HL-60/S4 treated with phorbol 12-myristate 13-acetate at 8.2 ng/mL for 4 days and 3 days (cell line): ENCODE results near the gene KLHL10.

Source experiments
- in situ Hi-C: fragments of 300-500 bp; cut with MboI; formaldehyde crosslinking; loops from 2 replicates; pipeline ENCODE4 v1.15.0; 2022; ENCODE audit warnings: low sequenced_read_pairs

Gene KLHL10

GRCh38 chr17:41837761-41838538 lies at the start of gene KLHL10:
TSS of gene KLHL10 (plus strand) at chr17:41837825. CDS start at chr17:41837933, 108 bp downstream.
- in situ Hi-C loops = no loop called here

DNA sequence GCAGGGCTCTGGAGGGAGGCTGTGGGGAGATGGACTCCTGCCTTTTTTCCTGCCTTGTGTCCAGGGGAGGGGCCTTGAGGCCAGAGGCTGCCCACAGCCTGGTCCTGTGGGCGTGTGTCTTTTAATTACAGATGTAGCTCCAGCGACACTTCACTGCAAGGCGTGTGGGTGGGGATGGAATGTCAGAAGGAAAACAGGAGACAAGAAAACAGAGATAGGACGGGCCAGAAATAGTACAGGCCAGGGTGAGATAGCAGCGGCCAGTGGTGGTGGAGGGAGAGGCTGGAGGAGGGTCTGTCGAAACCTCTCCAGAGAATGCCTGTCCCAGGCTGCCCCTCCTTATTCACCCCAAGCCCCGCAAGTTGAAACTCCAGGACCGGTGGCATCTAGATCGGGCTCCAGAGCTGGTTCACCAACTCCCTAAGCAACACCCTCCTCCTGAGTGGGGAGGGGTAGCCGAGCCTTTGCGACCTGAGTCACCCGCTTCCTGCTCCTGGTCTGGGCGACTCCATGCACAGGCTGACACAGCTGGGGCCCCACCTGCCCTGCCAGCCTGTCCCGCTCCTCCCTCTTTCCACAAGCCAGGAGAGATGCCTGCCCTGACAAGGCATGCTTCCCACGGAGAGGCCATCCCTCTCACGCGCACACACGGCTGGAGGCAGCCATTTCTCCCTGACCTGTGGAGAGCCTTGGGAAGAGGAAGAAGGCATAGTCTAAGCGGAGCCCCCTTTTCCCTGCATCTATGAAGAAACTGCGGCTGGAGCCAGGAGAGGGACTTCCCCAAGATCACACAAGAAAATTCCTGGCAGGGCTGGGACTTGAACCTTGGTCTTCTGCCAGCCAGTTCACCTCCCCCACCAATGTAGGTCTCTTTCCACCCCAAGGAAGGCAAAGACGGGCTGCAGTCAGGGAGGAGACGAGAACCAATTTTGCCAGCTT lies 44.5 kb upstream of the KLHL10 start:
- in situ Hi-C loops = no loop called here

- in situ Hi-C loops = no loop called here
Observed at GRCh38 chr17:41793784-41794539, 43.7 kb upstream of the KLHL10 start.

DNA sequence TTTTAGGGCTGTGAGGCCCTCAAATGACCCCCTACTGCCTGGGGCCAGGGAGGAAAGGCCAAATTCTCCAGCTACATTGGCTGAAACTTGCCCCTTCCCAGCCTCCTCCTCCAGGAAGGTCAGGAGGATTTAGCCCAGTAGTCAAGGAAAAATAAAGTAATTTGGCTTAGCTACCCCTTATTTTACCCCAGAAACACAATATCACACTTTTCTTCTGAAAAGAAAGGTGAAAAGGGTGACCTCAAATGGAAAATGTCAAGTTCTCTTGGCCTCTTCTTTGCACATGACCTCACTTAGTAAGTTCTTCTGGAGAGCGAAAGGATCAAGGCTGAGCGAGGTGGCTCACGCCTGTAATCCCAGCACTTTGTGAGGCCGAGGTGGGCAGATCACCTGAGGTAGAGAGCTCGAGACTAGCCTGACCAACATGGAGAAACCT lies 43.1 kb upstream of the KLHL10 start:
- in situ Hi-C loops = no loop called here

DNA sequence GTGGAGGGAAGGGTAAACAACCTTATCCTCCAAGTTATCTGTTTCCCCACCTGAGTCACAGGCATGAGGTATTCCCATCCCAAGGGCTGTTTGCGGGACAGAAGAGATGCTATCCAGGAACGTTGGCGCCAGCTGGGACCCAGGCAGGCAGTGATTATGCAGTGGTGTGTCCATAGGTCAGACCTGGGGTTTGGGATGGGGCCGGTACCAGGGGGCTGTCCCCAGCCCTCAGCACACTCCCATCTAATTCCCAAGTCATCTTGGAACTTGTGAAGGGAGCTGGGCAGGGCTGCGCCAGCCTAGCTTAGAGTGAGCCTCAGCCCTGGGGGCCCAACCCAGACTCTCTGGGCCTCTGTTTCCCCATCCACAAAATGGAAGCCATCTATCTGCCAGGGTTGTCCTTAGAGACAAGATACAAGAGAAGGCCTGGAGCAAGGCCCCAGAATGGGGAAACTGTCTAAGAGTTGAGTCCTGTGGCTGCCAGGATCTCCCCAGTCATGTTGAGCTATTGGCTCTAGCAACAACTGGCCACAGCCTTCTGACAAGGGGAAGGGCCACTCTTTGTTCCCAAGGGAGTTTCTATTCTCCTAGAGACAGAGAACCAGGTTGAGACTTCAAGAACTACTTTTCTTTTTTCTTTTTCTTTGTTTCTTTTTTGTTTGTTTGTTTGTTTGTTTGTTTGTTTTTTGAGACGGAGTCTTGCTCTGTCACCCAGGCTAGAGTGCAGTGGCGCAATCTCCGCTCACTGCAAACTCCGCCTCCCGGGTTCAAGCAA lies 41.3 kb upstream of the KLHL10 start:
- in situ Hi-C loops = no loop called here

GRCh38 chr17:41797377-41797776 lies 40.2 kb upstream of the KLHL10 start:
- in situ Hi-C loops = no loop called here

DNA sequence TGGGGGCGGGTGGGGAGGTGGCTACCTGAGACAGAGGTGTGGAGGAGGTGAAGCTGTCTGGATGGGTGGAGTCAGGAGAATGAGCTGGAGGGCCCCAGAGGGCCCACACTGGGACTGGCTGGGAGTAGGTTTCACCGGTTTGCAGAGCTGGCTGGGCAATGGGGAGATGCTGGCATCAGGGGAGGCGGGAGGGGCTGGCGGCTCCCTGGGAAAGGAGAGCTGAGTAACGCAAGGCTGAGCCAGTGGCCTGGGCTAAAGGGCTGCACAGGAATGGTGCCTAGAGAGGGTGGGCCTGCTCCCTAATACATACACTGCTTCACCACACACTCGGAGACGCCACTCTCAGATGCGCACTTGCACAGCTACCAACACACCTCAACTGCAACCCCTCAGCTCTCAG lies 38.3 kb upstream of the KLHL10 start:
- in situ Hi-C loops = no loop called here

DNA sequence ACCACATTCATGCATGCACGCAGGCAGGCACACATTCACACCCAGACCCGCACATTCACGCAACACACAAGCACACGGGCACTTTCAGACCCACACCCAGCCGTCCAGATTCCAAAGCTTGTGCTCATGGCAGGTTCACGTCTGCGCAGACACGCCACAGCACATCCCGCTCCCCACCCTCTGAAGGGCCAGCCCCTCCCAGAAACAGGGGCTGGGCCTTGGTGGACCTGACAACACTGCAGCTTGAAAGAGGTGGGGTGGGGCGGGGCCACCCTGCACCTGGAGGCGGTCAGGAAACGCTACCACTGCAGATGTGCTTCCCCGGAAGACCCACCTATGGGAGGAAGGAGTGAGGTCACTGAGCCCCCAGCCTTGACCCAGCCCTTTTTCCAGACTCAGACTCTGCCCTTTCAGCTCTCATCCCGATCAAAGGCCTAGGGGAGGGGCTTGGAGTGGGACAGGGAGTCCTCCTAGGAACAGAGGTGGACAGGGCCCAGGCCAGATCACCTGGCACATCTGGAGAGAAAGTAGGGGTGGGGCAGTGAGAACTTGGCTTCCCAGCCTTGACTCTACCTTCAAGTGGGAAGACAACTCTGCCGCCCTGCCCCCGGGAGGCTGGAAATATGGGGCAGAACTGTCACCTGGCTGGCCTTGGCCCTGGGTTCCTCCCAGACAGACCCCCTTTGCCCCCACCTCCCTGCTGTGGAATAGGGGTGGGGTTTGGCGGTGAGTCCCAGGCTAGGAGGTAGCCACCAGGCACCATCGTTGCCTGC lies 36.8 kb upstream of the KLHL10 start:
- in situ Hi-C loops = loop anchor here (5.0 kb wide), 1 partner anchor 63 kb away; no protein-coding TSS in a partner anchor

DNA sequence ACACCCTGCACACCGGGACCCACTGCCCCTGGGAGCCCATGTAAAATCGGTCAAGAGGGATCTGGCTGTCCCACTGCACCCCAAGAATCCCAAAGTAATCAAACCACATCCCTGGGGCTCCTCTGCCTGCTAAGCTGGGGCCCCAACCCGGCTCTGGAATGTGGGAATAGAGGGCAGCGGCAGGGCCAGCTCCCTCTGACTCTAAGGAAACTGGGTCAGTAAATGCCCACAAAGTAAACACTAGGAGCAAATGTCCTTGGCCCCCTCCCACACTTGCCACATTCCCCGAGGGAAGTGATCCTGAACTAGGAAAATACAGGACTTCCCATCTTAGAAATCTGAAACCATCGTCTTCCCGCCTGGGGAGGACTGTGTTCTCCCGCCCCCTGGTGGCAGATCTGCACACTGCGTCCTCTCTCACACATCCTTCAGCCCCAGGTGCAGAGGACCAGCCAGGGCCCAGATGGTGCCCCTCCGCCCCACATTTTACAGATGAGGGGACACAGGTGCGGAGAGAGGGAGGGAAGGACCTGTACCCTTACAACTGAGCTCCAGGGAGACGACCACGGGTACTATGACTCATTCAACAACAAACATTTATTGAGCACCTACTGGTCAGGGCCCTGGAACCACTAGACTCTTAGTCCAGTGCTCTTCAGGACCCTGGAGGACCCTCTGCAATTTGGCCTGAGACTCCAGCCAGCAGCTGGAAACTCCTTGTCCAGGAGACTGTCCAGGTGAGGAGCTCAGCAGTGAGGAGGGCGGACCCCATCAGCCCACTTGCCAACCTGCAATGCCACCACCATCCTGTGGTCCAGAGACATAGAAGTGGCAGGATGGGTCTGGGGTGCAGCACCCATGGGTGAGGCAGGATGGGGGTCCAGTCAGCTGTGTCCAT lies 36.0 kb upstream of the KLHL10 start:
- in situ Hi-C loops = loop anchor here (5.0 kb wide), 1 partner anchor 64 kb away; no protein-coding TSS in a partner anchor

DNA sequence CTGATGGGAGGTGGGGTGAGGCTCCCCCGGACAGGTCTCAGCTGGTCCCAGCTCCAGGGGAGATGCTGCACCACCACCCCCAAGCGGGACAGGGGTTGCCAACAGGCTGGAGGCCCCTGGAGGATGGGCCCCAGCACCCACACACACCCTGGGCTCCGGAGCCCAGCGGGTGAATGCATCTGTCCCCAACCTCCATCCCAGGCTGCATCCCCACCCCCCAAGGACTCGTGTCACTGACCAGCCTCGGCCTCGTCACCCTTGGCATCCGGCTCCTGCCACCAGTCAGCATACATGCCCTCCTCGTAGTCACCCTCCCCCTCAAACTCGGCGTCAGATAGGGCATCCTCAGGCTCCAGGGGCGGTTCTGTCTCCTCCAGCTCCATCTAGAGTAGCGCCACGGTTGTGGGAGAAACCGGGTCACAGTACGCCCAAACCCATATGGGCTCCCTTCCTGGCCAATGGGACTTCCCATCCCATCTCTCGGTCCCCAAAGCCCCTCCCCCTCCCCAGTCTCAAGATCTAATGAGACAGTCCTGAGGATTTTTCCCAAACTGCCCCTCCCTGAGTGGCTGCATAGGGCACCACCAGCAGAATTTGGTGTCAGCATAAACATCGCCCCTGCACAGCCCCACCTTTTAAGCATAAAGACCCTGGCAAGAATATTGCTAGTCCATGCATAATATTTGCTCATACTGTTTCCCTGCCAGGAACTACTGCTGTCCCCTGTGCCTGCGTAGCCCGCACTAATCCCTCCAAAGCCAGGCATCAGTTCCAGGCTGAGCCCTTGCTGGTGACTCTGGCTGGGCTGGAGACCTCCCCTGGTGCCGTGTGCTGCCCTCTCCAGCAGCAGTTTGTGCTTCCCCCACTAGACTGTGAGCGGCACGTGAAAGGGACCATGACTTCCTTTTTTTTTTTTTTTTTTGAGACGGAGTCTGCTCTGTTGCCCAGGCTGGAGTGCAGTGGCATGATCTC lies 34.3 kb upstream of the KLHL10 start:
- in situ Hi-C loops = loop anchor here (5.0 kb wide), 1 partner anchor 66 kb away; no protein-coding TSS in a partner anchor

DNA sequence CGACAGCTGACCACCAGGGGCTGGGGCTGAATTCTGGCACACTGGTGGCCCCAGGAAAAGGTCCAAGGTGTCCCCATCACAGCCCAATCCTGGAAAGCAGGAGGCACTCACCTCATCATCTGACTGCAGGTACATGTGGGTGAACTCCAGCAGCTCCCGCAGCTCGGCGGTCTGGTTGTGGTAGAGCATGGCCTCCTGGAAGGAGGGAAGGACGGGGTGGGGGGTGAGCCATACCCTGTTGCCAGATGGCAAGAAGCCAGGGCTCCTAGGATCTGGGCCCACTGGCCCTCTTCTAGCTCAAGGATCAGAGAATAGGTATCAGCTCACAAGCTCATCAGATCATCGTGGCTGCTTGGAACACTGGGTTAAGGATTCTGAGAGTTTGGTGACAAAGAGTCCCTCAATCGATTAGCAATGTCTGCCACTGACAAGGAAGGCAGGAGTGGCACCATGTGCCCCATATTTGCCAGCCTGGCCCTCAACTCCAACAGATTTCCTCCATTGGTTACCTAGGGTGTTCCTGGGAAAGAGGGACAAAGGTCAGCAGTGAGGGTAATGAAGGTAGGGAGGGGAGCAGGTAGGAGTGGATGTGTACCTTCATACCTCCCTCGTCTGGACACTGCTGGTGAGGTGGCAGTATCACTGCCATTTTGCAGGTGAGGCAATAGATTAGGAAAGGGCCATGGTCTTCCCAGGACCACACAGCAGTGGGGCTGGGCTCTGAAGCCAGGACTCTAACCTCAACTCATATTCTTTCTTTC lies 30.8 kb upstream of the KLHL10 start:
- in situ Hi-C loops = no loop called here

GRCh38 chr17:41810659-41811548 lies 26.7 kb upstream of the KLHL10 start:
- in situ Hi-C loops = no loop called here

GRCh38 chr17:41811549-41812380 lies 25.9 kb upstream of the KLHL10 start, which contains the start of gene P3H4:
TSS of gene P3H4 (minus strand) at chr17:41811949. CDS start at chr17:41811915, 34 bp downstream.
- in situ Hi-C loops = no loop called here

DNA sequence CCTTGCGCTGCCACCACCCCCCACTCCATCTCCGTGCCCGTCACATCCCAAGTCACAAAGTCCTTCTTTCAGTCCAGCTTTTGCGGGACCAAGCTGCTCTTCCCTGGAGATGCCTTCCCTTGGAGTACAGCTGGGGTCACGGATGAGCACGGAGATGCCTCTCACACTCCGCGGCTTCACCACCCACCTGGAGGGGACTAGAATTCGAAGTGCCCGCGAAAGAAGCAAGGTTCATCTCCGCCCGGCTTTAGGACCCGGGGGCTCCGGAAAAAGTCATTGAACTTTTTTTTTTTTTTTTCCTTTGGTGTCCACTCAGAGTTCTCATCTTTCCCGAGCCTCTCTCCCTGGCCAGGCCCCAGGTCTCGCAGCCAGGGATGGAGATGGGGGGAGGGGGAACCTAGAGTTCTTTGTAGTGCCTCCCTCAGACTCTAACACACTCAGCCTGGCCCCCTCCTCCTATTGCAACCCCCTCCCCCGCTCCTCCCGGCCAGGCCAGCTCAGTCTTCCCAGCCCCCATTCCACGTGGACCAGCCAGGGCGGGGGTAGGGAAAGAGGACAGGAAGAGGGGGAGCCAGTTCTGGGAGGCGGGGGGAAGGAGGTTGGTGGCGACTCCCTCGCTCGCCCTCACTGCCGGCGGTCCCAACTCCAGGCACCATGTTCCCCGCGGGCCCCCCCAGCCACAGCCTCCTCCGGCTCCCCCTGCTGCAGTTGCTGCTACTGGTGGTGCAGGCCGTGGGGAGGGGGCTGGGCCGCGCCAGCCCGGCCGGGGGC lies 25.1 kb upstream of the KLHL10 start, which contains the start of gene FKBP10:
Gene FKBP10 (plus strand): TSS at position 624 of the 771 bp plus-strand sequence. CDS start 31 bp downstream, at position 655.
- in situ Hi-C loops = no loop called here
